Ramos (cell line): Measurements from ENCODE around the gene ELOB.

ENCODE experiments used
- in situ Hi-C: fragments of 300-500 bp; cut with MboI; formaldehyde crosslinking; loops from one replicate; pipeline ENCODE4 v1.14.3; 2022; ENCODE audit warnings: low sequenced_read_pairs; ENCODE audit not compliant: unreplicated experiment

ELOB gene

GRCh38 chr16:2751577-2752034 lies 25.5 kb downstream of the ELOB start:
- in situ Hi-C loops = no loop called here

DNA sequence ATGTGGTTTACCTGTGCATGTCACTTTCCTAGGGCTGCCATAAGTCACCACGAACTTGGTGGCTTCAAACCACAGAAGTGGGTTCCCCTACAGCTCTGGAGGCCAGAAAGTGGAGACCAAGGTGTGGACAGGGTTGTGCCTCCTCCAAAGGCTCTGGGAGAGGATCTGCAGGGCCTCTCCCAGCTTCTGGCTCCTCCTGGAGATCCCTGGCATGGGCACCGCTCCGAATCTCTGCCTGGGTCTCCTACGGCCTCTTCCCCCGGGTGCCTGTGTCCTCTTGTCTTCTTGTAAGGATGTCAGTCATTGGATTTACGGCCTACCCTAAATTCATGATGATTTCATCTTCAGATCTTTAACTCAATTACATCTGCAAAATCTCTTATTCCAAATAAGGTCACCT lies 27.1 kb downstream of the ELOB start:
- in situ Hi-C loops = no loop called here

GRCh38 chr16:2749476-2749875 lies 27.6 kb downstream of the ELOB start:
- in situ Hi-C loops = no loop called here

GRCh38 chr16:2748757-2749455 lies 28.2 kb downstream of the ELOB start:
- in situ Hi-C loops = no loop called here

DNA sequence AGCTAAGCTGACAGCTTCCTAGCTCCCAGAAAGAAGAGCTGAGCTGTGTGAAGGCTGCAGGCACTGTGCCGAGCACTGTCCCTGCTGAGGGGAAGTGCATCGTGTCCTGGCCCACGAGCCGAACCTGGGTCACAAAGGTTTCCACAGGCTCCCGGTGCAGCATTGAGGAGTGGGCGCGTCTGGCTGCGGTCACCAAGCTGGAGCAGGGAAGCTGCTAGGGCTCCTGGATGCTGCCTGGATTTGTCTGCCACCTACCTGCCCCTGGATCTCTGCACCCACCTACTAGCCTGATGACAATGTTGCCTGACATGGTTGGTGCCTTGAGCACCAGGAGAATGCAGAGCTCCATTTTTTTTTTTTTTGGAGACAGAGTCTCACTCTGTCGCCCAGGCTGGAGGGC lies 31.1 kb downstream of the ELOB start:
- in situ Hi-C loops = no loop called here

GRCh38 chr16:2745116-2745890 lies 31.8 kb downstream of the ELOB start:
- in situ Hi-C loops = no loop called here

DNA sequence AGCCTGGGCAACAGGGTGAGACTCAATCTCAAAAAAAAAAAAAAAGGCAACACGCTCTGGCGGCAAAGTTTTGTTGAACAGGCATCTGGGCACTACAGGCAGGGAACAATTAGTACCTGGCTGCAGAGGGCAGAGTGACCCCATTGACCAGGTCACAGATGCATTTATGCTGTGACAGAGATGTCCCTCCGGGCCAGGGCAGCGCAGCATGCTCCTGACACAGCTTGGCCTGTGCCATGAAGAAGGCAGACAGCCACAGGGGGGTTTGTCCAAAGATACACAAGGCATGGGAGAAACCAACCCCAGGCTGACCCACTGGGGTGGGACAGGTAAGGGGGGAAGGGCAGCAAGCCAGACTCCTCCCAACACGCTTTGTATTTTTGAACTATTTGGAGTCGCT lies 32.4 kb downstream of the ELOB start:
- in situ Hi-C loops = no loop called here

DNA sequence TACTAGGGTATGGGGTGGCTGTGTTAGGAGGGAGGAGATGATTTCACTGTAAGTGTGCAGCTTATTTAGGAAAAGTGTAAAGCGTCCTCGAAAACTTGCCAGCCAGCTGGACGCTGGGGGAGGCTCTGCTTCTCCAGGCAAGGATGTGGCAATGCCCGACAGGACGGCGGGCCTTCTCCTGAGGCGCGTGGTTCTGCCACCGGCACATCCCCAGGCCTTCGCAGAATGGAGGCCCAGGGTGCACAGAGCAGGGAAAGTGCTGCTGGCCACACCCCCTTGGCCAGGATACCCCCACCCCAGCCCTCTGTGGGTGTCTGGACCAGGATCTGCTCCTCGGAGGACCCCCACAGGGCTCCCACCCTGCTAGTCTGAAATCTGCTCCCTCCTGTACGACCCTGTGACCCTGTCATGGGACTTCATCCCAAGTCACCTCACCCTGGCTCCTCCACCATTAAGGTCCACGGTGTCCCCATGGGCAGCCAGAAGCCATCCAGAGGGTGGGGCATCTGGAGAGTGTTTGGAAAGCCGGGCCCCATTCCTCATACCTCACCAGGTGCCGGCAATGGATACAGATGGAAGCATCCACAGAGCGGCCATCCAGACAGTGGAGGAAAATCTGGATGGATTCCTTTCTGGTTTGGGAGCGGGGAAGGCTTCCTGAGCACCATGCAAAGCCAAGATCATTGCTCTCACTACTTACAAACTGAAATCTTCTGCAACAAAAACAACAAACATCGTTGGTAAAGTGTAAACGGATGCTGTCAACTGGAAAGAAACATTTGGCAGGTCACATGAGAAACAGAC lies 33.9 kb downstream of the ELOB start:
- in situ Hi-C loops = no loop called here

- in situ Hi-C loops = no loop called here
Observed at GRCh38 chr16:2742323-2743006, 34.6 kb downstream of the ELOB start.

GRCh38 chr16:2741168-2741567 lies 35.9 kb downstream of the ELOB start:
- in situ Hi-C loops = no loop called here

DNA sequence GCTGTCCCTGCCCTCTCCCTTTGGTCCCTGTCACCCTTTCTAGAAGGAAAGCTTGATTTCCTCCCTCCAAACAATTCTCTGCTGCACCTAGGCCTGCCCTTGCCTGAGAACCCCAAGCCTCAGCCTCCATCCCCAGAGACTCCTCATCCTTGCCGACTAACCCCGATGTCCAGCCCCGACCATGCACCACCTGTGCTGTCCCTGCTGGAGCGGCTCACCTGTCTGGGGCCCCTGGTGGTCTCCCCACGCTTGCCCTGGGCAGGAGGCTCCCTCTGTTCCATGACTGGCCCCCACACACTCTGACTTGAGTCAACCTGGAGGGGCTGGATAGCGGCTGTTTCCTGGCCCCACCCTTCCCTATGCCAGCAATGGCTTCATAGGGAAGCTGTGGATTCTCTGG lies 36.6 kb downstream of the ELOB start:
- in situ Hi-C loops = no loop called here

- in situ Hi-C loops = no loop called here
Observed at GRCh38 chr16:2739625-2740430, 37.3 kb downstream of the ELOB start.

DNA sequence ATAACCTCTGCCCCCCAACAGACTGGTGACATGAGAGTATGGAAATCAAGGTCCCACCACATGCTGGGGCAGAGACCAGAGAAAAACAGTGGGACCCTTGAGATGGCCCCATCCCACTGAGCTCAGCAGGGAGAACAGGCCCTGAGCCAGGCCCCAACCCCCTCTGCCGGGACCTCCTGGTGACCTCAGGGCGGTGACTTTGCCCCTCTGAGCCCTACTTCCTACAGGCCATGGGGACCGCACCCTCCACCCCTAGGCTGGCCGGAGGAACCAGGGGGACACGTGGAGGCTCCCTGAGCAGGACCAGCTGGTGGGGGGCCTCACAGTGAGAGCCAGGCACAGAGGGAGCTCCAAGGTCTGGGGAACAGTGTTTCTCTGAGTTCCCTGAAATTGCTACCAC lies 38.5 kb downstream of the ELOB start:
- in situ Hi-C loops = no loop called here

DNA sequence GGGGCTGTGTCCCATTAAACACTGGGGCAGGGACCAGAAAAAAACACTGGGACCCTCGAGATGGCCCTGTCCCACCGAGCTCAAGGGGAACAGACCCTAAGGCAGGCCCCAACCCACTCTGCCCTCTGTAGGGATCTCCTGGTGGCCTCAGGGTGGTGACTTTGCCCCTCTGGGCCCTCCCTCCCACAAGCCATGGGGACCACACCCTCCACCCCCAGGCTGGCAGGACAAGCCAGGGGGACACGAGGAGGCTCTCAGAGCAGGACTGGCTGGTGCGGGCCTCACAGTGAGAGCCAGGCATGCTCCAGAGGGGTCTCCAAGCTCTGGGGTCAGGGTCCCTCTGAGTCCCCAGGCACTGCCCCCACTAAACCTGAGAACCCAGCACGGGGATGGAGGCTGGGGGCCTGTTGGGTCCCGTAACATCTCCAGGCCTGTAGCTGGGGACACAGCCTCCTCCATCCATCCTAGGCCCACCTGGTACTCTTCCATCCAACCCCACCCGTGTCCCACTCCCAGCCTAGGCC lies 39.1 kb downstream of the ELOB start:
- in situ Hi-C loops = no loop called here

GRCh38 chr16:2737238-2737605 lies 39.9 kb downstream of the ELOB start:
- in situ Hi-C loops = no loop called here

DNA sequence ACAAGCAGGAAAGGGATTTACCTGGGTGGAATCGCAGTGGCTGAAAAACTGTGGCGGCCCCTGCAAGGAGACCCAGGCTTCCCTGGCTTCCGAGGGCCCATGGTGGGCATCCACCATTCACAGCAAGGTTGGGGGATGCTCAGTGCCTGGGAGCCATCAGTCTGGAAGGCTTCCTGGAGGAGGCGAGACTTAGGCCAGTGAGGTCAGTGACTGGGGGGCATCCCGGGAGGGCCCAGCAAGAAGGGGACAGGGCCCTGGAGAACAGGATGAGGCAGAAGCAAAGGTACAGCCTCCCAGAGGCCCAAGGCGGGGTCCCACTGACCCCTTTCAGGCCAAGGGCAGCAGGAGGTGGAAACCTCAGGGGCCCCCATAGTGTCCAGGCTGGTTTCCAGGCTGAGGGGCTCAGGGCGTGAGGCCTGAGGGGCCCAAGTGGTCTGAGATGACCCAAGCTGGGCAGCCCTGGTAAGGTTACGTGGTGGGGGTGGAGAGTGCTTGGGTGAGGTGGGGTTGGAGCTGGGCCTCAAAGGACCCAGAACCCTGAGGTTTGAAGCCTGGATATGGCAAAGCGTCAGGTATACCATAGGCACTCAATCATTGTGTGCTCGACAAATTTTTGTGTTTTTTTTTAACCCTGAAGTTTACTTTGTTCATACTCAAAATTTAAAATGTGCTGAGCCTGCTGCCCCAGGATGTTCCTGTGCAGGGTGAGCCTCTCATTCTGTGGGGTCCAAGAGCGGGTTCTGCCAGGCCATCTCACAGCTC lies 40.4 kb downstream of the ELOB start:
- in situ Hi-C loops = no loop called here

- in situ Hi-C loops = no loop called here
Observed at GRCh38 chr16:2734844-2735515, 42.1 kb downstream of the ELOB start.

- in situ Hi-C loops = no loop called here
Observed at GRCh38 chr16:2728034-2728433, 49.0 kb downstream of the ELOB start.
